HEK293 (cell line): Measurements from ENCODE around the gene UFC1.

Source experiments
- CTCF ChIA-PET: fragments of 350-600 bp; formaldehyde crosslinking; extraction: SDS; loops from one replicate; lab custom pipeline; 2021; ENCODE audit warnings: antibody characterized with exemption; lab: Yijun Ruan, JAX
- POLR2A ChIA-PET: fragments of 300-600 bp; formaldehyde crosslinking; extraction: SDS; loops from one replicate; lab custom pipeline; 2020; ENCODE audit warnings: antibody characterized with exemption, inconsistent platforms; lab: Yijun Ruan, JAX
- H3K27ac ChIP-seq: fragments of 200-500 bp; sonication (Bioruptor generic); 2 replicates; pipeline ENCODE4 v1.5.1; 2014; ENCODE audit warnings: low read depth, low read length, control low read depth, inconsistent platforms; ENCODE audit errors: extremely low read depth
- H3K36me3 ChIP-seq, 2 experiments: fragments of 200-500 bp in 1 of 2; sonication (Bioruptor generic) in 1 of 2; 1 replicate in 1 of 2; 2 replicates in 1 of 2; pipeline ENCODE4 v1.5.1; 2014 to 2017; ENCODE audit warnings: inconsistent platforms in 2 of 2, low read length in 2 of 2; ENCODE audit not compliant: control insufficient read depth in 2 of 2, insufficient read depth in 1 of 2
- H3K4me1 ChIP-seq: fragments of 200-500 bp; sonication (Bioruptor generic); 2 replicates; pipeline ENCODE4 v1.5.1; 2014; ENCODE audit warnings: mild to moderate bottlenecking, low read length, inconsistent platforms; ENCODE audit not compliant: control insufficient read depth, insufficient read depth
- H3K4me3 ChIP-seq: 2 replicates; pipeline ENCODE4 v1.5.1; 2011; ENCODE audit warnings: low read depth, mild to moderate bottlenecking, control low read depth, low read length, moderate library complexity
- H3K9me3 ChIP-seq: fragments of 200-500 bp; sonication (Bioruptor generic); 2 replicates; pipeline ENCODE4 v1.5.1; 2014; ENCODE audit warnings: low read depth, low read length, inconsistent platforms; ENCODE audit not compliant: control insufficient read depth, insufficient read depth
- ATF2 ChIP-seq: fragments of 450-650 bp; formaldehyde crosslinking; IDR thresholded peaks from 2 replicates; pipeline ENCODE4 v1.5.1; 2016; ENCODE audit warnings: missing biosample characterization, missing genetic modification characterization, low read depth
- EGR2 ChIP-seq: fragments of 450-650 bp; formaldehyde crosslinking; IDR thresholded peaks from 2 replicates; pipeline ENCODE4 v1.5.1; 2016; ENCODE audit warnings: low read depth, missing biosample characterization, missing genetic modification characterization
- MYNN ChIP-seq: fragments of 450-650 bp; formaldehyde crosslinking; IDR thresholded peaks from 2 replicates; pipeline ENCODE4 v1.5.1; 2016; ENCODE audit warnings: missing biosample characterization, missing genetic modification characterization, borderline replicate concordance
- PATZ1 ChIP-seq: fragments of 450-650 bp; formaldehyde crosslinking; IDR thresholded peaks from 2 replicates; pipeline ENCODE4 v1.5.1; 2016; ENCODE audit warnings: missing biosample characterization, missing genetic modification characterization
- PRDM6 ChIP-seq: fragments of 450-650 bp; formaldehyde crosslinking; IDR thresholded peaks from 2 replicates; pipeline ENCODE4 v1.5.1; 2017; ENCODE audit warnings: missing biosample characterization, missing genetic modification characterization
- TCF7L2 ChIP-seq: IDR thresholded peaks from 2 replicates; pipeline ENCODE4 v1.6.1; 2011; ENCODE audit warnings: low read depth, mild to moderate bottlenecking, inconsistent platforms, low read length, moderate library complexity, borderline replicate concordance
- ZNF114 ChIP-seq: fragments of 450-650 bp; formaldehyde crosslinking; IDR thresholded peaks from 2 replicates; pipeline ENCODE4 v1.5.0; 2017; ENCODE audit warnings: missing biosample characterization, missing genetic modification characterization
- ZNF248 ChIP-seq: fragments of 450-650 bp; formaldehyde crosslinking; IDR thresholded peaks from 2 replicates; pipeline ENCODE4 v1.5.1; 2017; ENCODE audit warnings: missing biosample characterization, missing genetic modification characterization
- ZNF341 ChIP-seq: fragments of 450-650 bp; formaldehyde crosslinking; IDR thresholded peaks from 2 replicates; pipeline ENCODE4; 2016; ENCODE audit warnings: low read depth, missing biosample characterization, missing genetic modification characterization
- ZNF501 ChIP-seq: fragments of 450-650 bp; formaldehyde crosslinking; IDR thresholded peaks from 2 replicates; pipeline ENCODE4 v1.5.1; 2016; ENCODE audit warnings: missing biosample characterization, missing genetic modification characterization
- ZNF514 ChIP-seq: fragments of 450-650 bp; formaldehyde crosslinking; IDR thresholded peaks from 2 replicates; pipeline ENCODE4 v1.5.1; 2016; ENCODE audit warnings: missing biosample characterization, missing genetic modification characterization
- ZNF529 ChIP-seq: fragments of 450-650 bp; formaldehyde crosslinking; IDR thresholded peaks from 2 replicates; pipeline ENCODE4 v1.5.1; 2017; ENCODE audit warnings: missing genetic modification characterization, missing biosample characterization; ENCODE audit not compliant: insufficient replicate concordance
- ZNF548 ChIP-seq: fragments of 450-650 bp; formaldehyde crosslinking; IDR thresholded peaks from 2 replicates; pipeline ENCODE4 v1.5.1; 2016; ENCODE audit warnings: missing biosample characterization, missing genetic modification characterization
- ZNF580 ChIP-seq: fragments of 450-650 bp; formaldehyde crosslinking; IDR thresholded peaks from 2 replicates; pipeline ENCODE4 v1.5.1; 2016; ENCODE audit warnings: missing biosample characterization, missing genetic modification characterization
- ZNF624 ChIP-seq: fragments of 450-650 bp; formaldehyde crosslinking; IDR thresholded peaks from 2 replicates; pipeline ENCODE4 v1.5.1; 2017; ENCODE audit warnings: missing biosample characterization, missing genetic modification characterization
- ZNF670 ChIP-seq: fragments of 450-650 bp; formaldehyde crosslinking; IDR thresholded peaks from 2 replicates; pipeline ENCODE4 v1.5.1; 2016; ENCODE audit warnings: missing biosample characterization, missing genetic modification characterization, low read depth
- ZNF701 ChIP-seq: fragments of 450-650 bp; formaldehyde crosslinking; IDR thresholded peaks from 2 replicates; pipeline ENCODE4 v1.5.1; 2016; ENCODE audit warnings: missing biosample characterization, missing genetic modification characterization
- ZNF704 ChIP-seq: fragments of 450-650 bp; formaldehyde crosslinking; IDR thresholded peaks from 2 replicates; pipeline ENCODE4 v1.5.1; 2016; ENCODE audit warnings: missing biosample characterization, missing genetic modification characterization
- ZNF76 ChIP-seq: fragments of 450-650 bp; formaldehyde crosslinking; IDR thresholded peaks from 2 replicates; pipeline ENCODE4; 2016; ENCODE audit warnings: low read depth, missing biosample characterization, missing genetic modification characterization, borderline replicate concordance
- ZNF785 ChIP-seq: fragments of 450-650 bp; formaldehyde crosslinking; IDR thresholded peaks from 2 replicates; pipeline ENCODE4 v1.5.1; 2016; ENCODE audit warnings: missing biosample characterization, missing genetic modification characterization
- ZNF837 ChIP-seq: fragments of 450-650 bp; formaldehyde crosslinking; IDR thresholded peaks from 2 replicates; pipeline ENCODE4 v1.5.1; 2016; ENCODE audit warnings: missing biosample characterization, missing genetic modification characterization
- ZSCAN30 ChIP-seq: fragments of 450-650 bp; IDR thresholded peaks from 2 replicates; pipeline ENCODE4 v1.5.1; 2018; ENCODE audit warnings: missing biosample characterization, mild to moderate bottlenecking, missing genetic modification characterization, moderate library complexity

UFC1 gene

GRCh38 chr1:161162052-161162451 lies 8.3 kb downstream of the UFC1 start (continued):
- TF ChIP-seq PATZ1 (no peak), ZNF704 (no peak)

- CTCF ChIA-PET = interaction anchor here (1.0 to 1.6 kb wide), 2 partner anchors 20 to 30 kb away, joined by 3 to 5 read pairs; no protein-coding TSS in a partner anchor
- H3K27ac ChIP-seq = no peak overlapping the region
- no peaks in the 10 kb centered on the region for H3K9me3 ChIP-seq
- TF ChIP-seq ZNF114 = no peak
- TF ChIP-seq ZNF501 (tag by site-specific recombination) = no peak
- TF ChIP-seq PRDM6 = no peak
- TF ChIP-seq ZSCAN30 = no peak
- no peak for TF ChIP-seq ATF2 (tag by site-specific recombination)
- no peak for TF ChIP-seq ZNF529 (tag by site-specific recombination)
- TF ChIP-seq ZNF248 (tag by site-specific recombination) = no peak
- TF ChIP-seq ZNF670 (tag by site-specific recombination) = no peak
- no peak for TF ChIP-seq ZNF341 (tag by site-specific recombination)
- TF ChIP-seq ZNF580 (tag by site-specific recombination) = no peak
- TF ChIP-seq ZNF514 (tag by site-specific recombination) = no peak
- TF ChIP-seq ZNF704 = no peak
- TF ChIP-seq, all 188 proteins: peak for 0
- peaks cover 7% of the 10 kb centered on the region; the same call in 1 of the 2 replicates for H3K4me1 ChIP-seq
- POLR2A ChIA-PET = interaction anchor here (0.6 to 1.4 kb wide), 3 partner anchors 10 to 78 kb away, joined by 3 to 5 read pairs (median 4); partner anchors contain the start of gene B4GALT3
- no peak overlapping the region for H3K4me3 ChIP-seq
- H3K36me3 ChIP-seq = peaks cover 0 to 60% of the 10 kb centered on the region in 2 experiments; a peak in 1 of 3 replicates
These were observed 9.0 kb downstream of the UFC1 start for GRCh38 chr1:161162806-161163205.

GRCh38 chr1:161163793-161164192 lies 10.0 kb downstream of the UFC1 start:
- POLR2A ChIA-PET = interaction anchor here (1.0 to 4.8 kb wide), 2 partner anchors 10 to 31 kb away, joined by 4 to 24 read pairs; partner anchors contain the start of genes DEDD and UFC1
- H3K27ac ChIP-seq = no peak overlapping the region

More at GRCh38 chr1:161163793-161164192, 10.0 kb downstream of the UFC1 start:
- Histone ChIP-seq H3K9me3 (no peaks in the 10 kb centered on the region), H3K4me1 (peaks cover 7% of the 10 kb centered on the region; the same call in 1 of the 2 replicates), H3K4me3 (no peak overlapping the region), H3K36me3 (peaks cover 0 to 60% of the 10 kb centered on the region in 2 experiments; a peak in 1 of 3 replicates)
- no peak for TF ChIP-seq TCF7L2
- TF ChIP-seq MYNN (tag by site-specific recombination) = no peak
- no peak for TF ChIP-seq ZNF837 (tag by site-specific recombination)
- no peak for TF ChIP-seq ZNF114
- TF ChIP-seq EGR2 (tag by site-specific recombination) = no peak
- TF ChIP-seq ZNF704 = no peak
- no peak for TF ChIP-seq ZNF624 (tag by site-specific recombination)
- no peak for TF ChIP-seq ZNF548 (tag by site-specific recombination)
- TF ChIP-seq ZNF785 = no peak
- TF ChIP-seq ZNF701 (tag by site-specific recombination) = no peak
- no peak for TF ChIP-seq ZNF76
- CTCF ChIA-PET = interaction anchor here (0.6 to 2.6 kb wide), 3 partner anchors 16 to 28 kb away, joined by 4 to 12 read pairs (median 8); no protein-coding TSS in a partner anchor
